KOPT-K1 (cell line): Measurements from ENCODE around the gene PPP4R2.
A peak's percentile ranks its signal among the peaks of the same experiment; 100 is the strongest.
"Not testable (repeated sequence)": the region's sequence is repeated elsewhere in the genome, so short reads cannot be mapped to it uniquely, and the experiment has no call there.

Experiments used
- H3K27ac ChIP-seq: fragments of 200-600 bp; sonication (generic); 2 replicates; pipeline ENCODE4 v1.5.1; 2016; ENCODE audit warnings: antibody characterized with exemption, mild to moderate bottlenecking, low read depth, low read length; ENCODE audit not compliant: poor library complexity, severe bottlenecking
- H3K36me3 ChIP-seq: fragments of 200-600 bp; sonication (generic); 2 replicates; pipeline ENCODE4 v1.5.1; 2017; ENCODE audit warnings: antibody characterized with exemption, mild to moderate bottlenecking, low read length, moderate library complexity; ENCODE audit not compliant: insufficient read depth
- H3K9me3 ChIP-seq: fragments of 200-600 bp; sonication (generic); 2 replicates; pipeline ENCODE4 v1.5.1; 2017; ENCODE audit warnings: antibody characterized with exemption, low read length, mild to moderate bottlenecking; ENCODE audit not compliant: insufficient read depth, poor library complexity, severe bottlenecking

PPP4R2 gene

DNA sequence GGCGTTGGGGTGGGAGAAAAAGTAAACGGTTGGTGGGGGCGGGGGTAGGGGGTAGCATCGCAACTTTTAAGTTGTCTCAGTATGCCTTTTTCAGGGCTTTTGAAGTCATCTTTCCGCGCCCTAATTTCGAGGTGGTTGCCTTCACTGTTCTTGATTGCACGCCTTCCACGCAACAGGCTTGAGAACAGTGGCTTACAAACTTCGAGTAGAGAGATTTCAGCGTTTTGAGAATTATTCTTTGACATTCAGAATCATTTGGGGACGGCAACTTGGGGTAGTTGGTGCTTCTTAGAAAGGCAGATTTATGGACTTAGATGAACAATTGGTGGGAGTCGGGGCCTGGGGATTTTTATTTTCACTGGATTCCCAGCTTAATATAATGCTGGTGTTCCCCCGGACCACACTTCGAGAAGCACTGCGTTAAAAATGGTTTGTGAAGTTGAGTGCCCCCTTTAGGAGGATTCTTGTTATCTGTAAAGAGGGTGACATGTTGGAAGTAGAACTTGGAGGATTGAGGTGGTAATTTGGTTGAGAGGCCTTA, 880 bp downstream of the PPP4R2 start:
- peaks cover 43% of the 10 kb centered on the region for H3K36me3 ChIP-seq
- no peaks in the 10 kb centered on the region for H3K9me3 ChIP-seq
- peak overlapping the region; percentile 98 for H3K27ac ChIP-seq

DNA sequence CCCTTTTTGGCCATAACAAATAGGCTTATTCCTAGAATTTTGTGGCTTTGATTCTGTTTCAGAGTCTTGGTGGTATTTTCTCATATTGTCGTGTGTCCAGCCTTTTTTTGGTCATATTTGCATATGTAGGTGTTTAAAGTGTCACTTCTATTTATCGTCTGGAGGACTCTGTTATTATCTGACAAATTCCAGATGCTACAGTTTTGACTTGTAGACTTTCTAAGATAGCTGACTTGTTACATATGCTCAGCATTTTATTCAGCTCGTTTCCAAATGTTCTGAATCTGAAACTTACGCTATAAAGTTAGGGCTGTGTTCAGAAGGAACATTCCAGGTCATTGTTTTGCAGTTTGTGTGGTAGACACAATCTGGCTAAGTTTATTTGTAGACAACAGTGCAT, 1.9 kb downstream of the PPP4R2 start:
- Histone ChIP-seq H3K36me3 (peaks cover 53% of the 10 kb centered on the region), H3K27ac (peak overlapping the region; percentile 98), H3K9me3 (no peaks in the 10 kb centered on the region)

DNA sequence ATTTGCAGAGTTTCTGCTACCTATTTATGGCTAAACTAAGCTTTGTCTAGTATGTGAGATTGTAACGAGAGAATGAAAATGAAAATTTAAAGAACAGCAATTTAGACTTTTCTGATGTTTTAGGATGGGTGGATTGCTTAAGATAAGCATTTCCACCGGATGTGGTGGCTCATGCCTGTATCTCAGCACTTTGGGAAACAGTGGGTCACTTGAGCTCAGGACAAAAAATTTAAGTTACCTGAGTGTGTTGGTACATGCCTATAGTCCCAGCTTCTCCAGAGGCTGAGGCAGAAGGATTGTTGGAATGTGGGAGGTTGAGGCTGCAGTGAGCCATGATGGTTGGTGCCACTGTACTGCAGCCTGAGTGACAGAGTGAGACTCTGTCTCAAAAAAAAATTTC, 3.3 kb downstream of the PPP4R2 start:
- H3K36me3 ChIP-seq = peaks cover 68% of the 10 kb centered on the region
- H3K27ac ChIP-seq = peak overlapping the region; percentile 98
- H3K9me3 ChIP-seq = no peaks in the 10 kb centered on the region

DNA sequence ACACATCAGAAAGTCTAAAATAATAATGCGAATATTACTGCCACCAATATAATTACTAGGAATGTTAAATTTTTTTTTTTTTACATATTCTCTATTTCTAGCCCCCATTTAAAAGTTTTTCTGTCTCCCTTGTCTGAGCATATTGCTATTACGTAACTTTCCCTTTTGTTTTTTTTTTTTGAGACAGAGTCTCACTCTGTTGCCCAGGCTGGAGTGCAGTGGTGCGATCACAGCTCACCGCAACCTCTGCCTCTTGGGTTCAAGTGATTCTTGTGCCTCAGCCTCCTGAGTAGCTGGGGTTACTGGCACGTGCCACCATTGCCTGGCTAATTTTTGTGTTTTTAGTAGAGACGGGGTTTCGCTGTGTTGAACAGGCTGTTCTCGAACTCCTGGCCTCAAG, 6.4 kb downstream of the PPP4R2 start:
- H3K27ac ChIP-seq, H3K9me3 ChIP-seq: not testable (repeated sequence)
- peaks cover 98% of the 10 kb centered on the region for H3K36me3 ChIP-seq

DNA sequence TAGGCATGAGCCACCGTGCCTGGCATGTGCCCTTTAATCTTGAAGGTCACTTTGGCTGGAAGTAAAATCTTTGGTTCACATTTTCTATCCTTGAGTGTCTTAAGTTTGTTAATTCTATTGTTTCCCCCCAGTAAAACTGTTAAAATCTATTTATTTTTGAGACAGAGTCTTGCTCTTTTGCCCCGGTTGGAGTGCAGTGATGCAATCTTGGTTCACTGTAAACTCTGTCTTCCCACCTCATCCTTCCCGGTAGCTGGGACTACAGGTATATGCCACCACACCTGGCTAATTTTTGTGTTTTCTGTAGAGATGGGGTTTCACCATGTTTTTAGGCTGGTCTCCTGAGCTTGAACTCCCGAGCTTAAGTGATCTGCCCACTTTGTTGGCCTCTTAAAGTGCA, 7.7 kb downstream of the PPP4R2 start:
- H3K9me3 ChIP-seq = no peaks in the 10 kb centered on the region
- H3K27ac ChIP-seq = no peak overlapping the region
- peaks cover 99% of the 10 kb centered on the region for H3K36me3 ChIP-seq

DNA sequence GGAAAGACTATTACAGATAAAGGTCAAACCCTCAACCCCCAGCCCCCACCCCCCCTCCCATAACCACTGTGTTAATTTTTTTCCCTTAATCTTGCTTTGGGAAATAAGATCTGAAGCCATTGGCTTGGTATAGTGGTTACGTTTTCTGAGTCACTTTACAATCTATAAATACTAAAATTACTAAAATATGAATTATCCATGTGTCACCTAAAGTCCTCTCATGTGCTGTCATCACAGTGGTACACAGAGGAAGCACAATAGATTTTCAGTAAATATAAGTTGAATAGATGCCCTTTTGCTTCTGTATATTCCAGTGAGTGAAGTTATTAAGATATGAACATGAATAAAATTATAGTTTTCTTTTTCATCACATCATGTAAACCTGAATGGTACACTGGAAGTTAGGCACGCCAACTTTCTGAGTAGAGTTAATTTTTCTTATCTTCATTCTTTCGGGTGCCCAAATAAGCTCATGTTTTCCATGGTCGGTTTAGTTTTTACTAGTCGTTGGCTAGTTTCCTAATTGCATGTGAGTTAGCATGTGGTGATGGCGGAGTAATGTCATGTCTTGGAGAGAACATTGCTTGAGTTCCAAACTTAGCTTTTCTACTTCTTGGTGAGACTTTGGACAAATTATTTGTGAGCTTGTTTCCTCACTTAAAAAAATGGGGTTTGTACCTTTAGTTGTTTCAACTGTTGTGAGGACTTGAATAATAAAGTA, 11.5 kb downstream of the PPP4R2 start:
- no peaks in the 10 kb centered on the region for H3K9me3 ChIP-seq
- H3K36me3 ChIP-seq = peaks cover 98% of the 10 kb centered on the region
- no peak overlapping the region for H3K27ac ChIP-seq

DNA sequence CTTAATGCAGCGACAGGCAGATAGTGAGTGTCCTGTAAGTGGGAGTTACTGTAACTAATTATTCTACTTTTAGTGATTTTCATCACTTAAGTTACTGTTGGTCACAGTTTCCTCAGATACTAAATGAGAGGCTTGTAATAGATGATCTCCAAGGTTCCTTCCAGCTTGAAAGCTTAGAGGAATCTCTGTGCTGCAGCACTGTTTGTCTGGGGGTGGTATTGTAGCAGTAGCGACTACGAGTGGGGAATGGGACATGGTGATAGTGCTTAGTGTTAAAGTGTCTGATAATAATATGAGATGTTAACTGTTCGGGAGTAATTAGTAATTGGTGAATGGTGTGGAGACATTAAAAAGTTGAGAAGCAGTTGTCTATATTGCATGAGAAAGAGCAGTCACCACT, 12.4 kb downstream of the PPP4R2 start:
- Histone ChIP-seq H3K36me3 (peaks cover 97% of the 10 kb centered on the region), H3K27ac (no peak overlapping the region)

DNA sequence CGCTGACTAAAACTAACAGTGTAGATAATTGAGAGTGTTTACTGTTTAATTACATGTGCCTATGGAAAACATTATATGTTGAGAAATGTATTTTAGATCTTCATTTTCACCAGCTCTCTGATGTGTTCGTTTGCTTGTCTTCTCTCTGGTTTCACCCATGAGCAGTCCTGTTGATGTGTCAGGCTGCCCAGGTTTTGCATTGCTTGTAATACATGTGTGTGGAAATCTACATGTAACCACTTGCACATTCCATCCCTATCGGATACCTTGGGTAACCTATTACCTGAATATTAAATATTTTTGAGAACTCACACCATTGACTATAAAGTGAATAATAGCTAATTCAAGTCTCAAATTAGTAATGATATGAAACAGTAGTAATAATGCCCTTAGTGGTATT, 13.1 kb downstream of the PPP4R2 start:
- H3K9me3 ChIP-seq = no peaks in the 10 kb centered on the region
- H3K36me3 ChIP-seq = peaks cover 97% of the 10 kb centered on the region
- no peak overlapping the region for H3K27ac ChIP-seq

More for the DNA sequence above, 12.4 kb downstream of the PPP4R2 start:
- H3K9me3 ChIP-seq = no peaks in the 10 kb centered on the region

DNA sequence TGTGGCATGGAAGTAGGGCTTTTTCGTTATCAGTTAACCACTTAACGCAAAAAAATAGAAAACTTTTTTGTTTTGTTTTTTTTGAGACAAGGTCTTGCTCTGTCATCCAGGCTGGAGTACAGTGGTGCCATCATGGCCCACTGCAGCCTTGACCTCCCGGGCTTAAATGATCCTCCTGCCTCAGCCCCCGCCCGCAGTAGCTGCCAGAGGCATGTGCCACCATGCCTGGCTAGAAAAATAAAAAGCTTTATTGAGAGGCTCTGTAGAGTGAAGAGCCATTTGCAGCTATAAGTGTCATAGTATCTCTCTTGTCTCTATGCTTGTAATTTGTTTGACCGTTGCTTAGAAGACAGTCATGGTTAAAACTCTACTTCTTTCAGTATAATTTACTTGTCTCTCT, 13.5 kb downstream of the PPP4R2 start:
- H3K9me3 ChIP-seq = no peaks in the 10 kb centered on the region
- peaks cover 97% of the 10 kb centered on the region for H3K36me3 ChIP-seq
- no peak overlapping the region for H3K27ac ChIP-seq

DNA sequence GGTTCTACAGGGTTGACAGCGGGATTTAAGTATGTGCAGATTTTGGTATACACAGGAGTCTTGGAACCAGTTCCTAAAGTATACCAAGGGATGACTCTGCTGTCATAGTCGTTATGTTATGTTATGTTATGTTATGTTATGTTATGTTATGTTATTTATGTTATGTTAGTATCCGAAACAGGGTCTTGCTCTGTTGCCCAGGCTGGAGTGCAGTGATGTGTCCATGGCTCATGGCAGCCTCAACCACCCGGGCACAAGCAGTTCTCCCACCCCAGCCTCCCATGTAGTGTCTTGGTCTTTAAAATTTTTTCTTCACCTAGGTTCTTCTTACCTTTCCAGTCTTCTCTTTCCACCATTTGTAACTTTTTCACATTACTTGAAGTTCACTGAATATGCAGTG, 21.7 kb downstream of the PPP4R2 start:
- Histone ChIP-seq H3K36me3 (peaks cover 81% of the 10 kb centered on the region), H3K9me3 (no peaks in the 10 kb centered on the region), H3K27ac (no peak overlapping the region)

DNA sequence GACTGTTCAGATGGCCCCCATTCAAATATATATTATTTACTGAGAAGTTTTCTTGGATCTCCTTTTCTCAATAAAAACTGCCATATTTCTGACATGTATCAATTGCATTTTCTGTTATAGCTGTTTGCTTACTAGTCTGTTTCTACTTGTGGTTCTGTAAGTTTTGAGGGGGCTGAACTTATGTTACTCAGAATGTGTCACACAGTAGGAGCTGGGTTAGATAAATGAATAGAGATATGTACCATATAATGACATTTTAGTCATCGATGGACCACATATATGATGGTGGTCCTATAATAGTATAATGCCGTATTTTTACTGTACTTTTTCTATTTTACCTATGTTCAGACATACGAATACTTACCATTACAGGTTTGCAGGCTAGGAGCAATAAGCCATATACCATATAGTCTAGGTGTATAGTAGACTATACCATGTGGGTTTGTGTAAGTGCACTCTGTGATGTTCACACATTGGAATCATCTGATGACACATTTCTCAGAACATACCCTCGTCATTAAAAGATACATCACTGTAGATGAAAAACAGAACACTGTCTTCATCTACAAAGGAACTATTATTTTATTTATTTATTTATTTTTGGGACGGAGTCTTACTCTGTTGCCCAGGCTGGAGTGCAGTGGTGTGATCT, 22.3 kb downstream of the PPP4R2 start:
- H3K27ac ChIP-seq = no peak overlapping the region
- peaks cover 75% of the 10 kb centered on the region for H3K36me3 ChIP-seq
- H3K9me3 ChIP-seq = no peaks in the 10 kb centered on the region

DNA sequence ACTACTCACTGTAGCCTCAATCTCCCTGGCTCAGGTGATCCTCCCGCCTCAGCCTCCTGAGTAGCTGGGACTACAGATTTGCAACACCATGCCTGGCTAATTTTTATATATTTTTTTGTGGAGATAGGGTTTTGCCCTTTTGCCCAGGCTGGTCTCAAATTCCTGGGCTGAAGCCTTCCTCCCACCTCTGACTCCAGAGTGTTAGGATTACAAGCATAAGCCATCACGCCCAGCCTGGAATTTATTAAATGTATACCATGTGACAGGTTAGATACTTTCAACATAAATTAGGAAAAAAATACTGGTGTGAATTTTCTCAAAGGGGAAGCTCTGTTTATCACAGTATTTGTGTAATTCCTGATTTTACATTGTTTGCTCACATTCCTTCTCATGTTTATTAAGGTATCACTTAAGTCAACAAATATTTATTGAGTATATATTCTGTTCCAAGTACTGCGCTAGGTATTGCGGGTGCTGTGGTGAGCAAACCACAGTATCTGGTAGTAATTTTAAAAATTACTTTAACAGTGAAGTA, 24.8 kb downstream of the PPP4R2 start:
- H3K9me3 ChIP-seq = no peaks in the 10 kb centered on the region
- no peak overlapping the region for H3K27ac ChIP-seq
- H3K36me3 ChIP-seq = peaks cover 62% of the 10 kb centered on the region

DNA sequence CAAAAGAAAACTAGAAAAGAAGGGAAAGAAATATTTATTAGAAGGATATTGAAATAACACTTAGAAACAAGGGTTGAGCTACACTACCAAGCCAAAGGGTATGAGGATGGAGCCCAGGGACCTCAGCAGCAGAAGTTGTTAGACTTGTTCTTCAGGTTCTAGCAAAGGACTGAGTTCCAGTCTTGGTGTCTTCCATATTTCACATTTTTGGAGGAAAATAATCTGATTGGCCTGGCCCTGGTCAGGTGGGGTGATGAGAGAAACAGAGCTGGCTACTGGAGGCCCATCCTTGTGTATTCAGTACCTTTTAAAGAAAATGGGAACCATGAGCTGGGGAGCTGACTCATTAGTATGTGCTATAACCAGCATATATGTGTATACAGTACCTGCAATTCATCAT, 28.2 kb downstream of the PPP4R2 start:
- Histone ChIP-seq H3K27ac (no peak overlapping the region), H3K9me3 (no peaks in the 10 kb centered on the region), H3K36me3 (peaks cover 59% of the 10 kb centered on the region)

DNA sequence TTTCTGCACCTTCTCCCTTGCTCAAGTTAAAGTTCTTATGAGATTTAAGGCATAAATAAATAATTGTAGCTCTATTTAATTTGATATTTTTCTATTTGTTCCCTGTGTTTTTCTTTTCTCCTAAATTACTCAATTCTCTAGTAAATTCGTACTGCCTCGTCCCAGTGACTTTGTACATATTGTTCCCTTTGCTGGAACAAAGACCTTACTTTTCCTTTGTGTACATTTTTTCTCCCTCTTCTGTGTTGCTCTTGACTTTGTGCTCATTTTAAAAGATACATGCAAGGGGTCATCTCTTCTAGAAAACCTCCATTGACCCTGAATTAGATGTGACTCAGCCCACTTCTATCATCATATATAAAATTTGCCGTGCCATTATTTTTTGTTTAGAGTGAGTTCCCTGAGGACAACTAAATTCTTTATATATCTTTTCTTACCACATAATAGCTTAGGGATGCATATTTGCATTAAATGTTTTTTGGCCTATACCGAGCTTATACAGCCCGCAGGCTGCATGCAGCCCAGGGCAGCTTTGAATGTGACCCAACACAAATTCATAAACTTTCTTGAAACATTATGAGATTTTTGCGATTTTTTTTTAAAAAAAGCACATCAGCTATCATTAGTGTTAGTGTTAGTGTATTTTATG, 29.6 kb downstream of the PPP4R2 start:
- peaks cover 64% of the 10 kb centered on the region for H3K36me3 ChIP-seq
- no peak overlapping the region for H3K27ac ChIP-seq
- no peaks in the 10 kb centered on the region for H3K9me3 ChIP-seq

DNA sequence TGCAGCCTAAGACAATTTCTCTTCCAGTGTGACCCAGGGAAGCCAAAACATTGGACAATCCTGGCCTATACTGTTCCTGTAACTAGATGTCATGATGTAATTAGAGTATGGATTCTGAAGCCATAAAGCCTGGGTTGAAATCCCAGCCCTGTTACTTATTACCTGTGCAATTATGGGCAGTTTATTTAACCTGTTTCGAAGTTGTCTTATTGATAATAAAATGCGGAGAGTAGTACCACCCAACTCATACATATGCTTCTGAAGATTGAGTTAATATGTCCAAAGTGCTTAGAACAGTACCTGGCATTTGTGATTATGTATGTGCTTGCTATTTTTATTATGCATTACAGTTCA, 30.1 kb downstream of the PPP4R2 start:
- Histone ChIP-seq H3K27ac (no peak overlapping the region), H3K36me3 (peaks cover 64% of the 10 kb centered on the region), H3K9me3 (no peaks in the 10 kb centered on the region)
